NCI-H1092 treated with DMSO at 0.1 percent for 48 hours (cell line): Measurements from ENCODE around the gene PER3.

Source experiments
- DNase-seq: peaks from one replicate; lab custom pipeline; 2025; lab: John Stamatoyannopoulos, UW

The PER3 gene

GRCh38 chr1:7783826-7784491, at the start of gene PER3:
PER3 (plus strand) TSS chr1:7784291; CDS start chr1:7784878, 587 bp downstream.
- peak; percentile 98 for DNase-seq

- no peak for DNase-seq
Measured at GRCh38 chr1:7738044-7738443, 46.0 kb upstream of the PER3 start.

GRCh38 chr1:7743346-7743745, 40.7 kb upstream of the PER3 start:
- no peak for DNase-seq

- DNase-seq: no peak
Measured at GRCh38 chr1:7744882-7745281, 39.2 kb upstream of the PER3 start.

GRCh38 chr1:7745783-7746182, 38.3 kb upstream of the PER3 start:
- no peak for DNase-seq

- DNase-seq: no peak
Measured at GRCh38 chr1:7747605-7748004, 36.5 kb upstream of the PER3 start.

- no peak for DNase-seq
Measured at GRCh38 chr1:7749126-7749525, 35.0 kb upstream of the PER3 start.

- no peak for DNase-seq
Measured at GRCh38 chr1:7751174-7751573, 32.9 kb upstream of the PER3 start.

- DNase-seq: peak; percentile 75
Measured at GRCh38 chr1:7752512-7753417, 31.3 kb upstream of the PER3 start.

- DNase-seq: no peak
Measured at GRCh38 chr1:7753641-7754040, 30.4 kb upstream of the PER3 start.

- DNase-seq: no peak
Measured at GRCh38 chr1:7754234-7754633, 29.9 kb upstream of the PER3 start.

GRCh38 chr1:7755448-7755847, 28.6 kb upstream of the PER3 start:
- DNase-seq: peak; percentile 6

- no peak for DNase-seq
Measured at GRCh38 chr1:7760245-7760644, 23.8 kb upstream of the PER3 start.

- no peak for DNase-seq
Measured at GRCh38 chr1:7761103-7761502, 23.0 kb upstream of the PER3 start.

GRCh38 chr1:7767176-7767575, 16.9 kb upstream of the PER3 start:
- no peak for DNase-seq

GRCh38 chr1:7768583-7768982, 15.5 kb upstream of the PER3 start:
- no peak for DNase-seq

GRCh38 chr1:7769673-7770412, 14.2 kb upstream of the PER3 start:
- peak; percentile 31 for DNase-seq

GRCh38 chr1:7770669-7770996, 13.5 kb upstream of the PER3 start:
- no peak for DNase-seq

- peak; percentile 75 for DNase-seq
Measured at GRCh38 chr1:7770997-7771822, 12.9 kb upstream of the PER3 start, which contains the start of gene VAMP3. VAMP3 (plus strand) TSS chr1:7771296; CDS start chr1:7771384, 88 bp downstream.

GRCh38 chr1:7771823-7772299, 12.2 kb upstream of the PER3 start:
- no peak for DNase-seq

- no peak for DNase-seq
Measured at GRCh38 chr1:7777591-7777990, 6.5 kb upstream of the PER3 start.
